SK-N-SH treated with all-trans-retinoic acid at 6 μM for 48 hours (cell line): Measurements from ENCODE around the gene NBEA.

Experiments used
- ATAC-seq: fragments of 200-7000 bp; cut with Tn5 transposase; 3 replicates; pipeline ENCODE4 v1.9.1; 2020; ENCODE audit warnings: mild to moderate bottlenecking, moderate library complexity
- ARNTL ChIP-seq: fragments of 450-650 bp; formaldehyde crosslinking; IDR thresholded peaks from 2 replicates; pipeline ENCODE4 v1.5.0; 2020; ENCODE audit warnings: low read depth, mild to moderate bottlenecking, moderate library complexity, borderline replicate concordance
- BACH2 ChIP-seq: fragments of 250-450 bp; sonication (Bioruptor Pico); IDR thresholded peaks from 2 replicates; pipeline ENCODE4 v1.9.0; 2021; ENCODE audit warnings: mild to moderate bottlenecking, borderline replicate concordance
- CSDC2 ChIP-seq: fragments of 250-450 bp; sonication (Bioruptor Pico); IDR thresholded peaks from 2 replicates; pipeline ENCODE4 v1.5.0; 2020; ENCODE audit warnings: mild to moderate bottlenecking, moderate library complexity
- CSRNP3 ChIP-seq: fragments of 250-450 bp; sonication (Bioruptor Pico); IDR thresholded peaks from 2 replicates; pipeline ENCODE4 v1.5.1; 2021; ENCODE audit warnings: mild to moderate bottlenecking, moderate library complexity
- ESRRG ChIP-seq: fragments of 250-450 bp; sonication (Bioruptor Pico); IDR thresholded peaks from 2 replicates; pipeline ENCODE4 v1.6.1; 2021; ENCODE audit warnings: mild to moderate bottlenecking
- GLIS3 ChIP-seq: fragments of 250-450 bp; sonication (Bioruptor Pico); IDR thresholded peaks from 2 replicates; pipeline ENCODE4 v1.5.0; 2020; ENCODE audit warnings: mild to moderate bottlenecking, moderate library complexity
- ISL1 ChIP-seq: fragments of 250-450 bp; sonication (Bioruptor Pico); IDR thresholded peaks from 2 replicates; pipeline ENCODE4 v2.1.2; 2022; ENCODE audit warnings: mild to moderate bottlenecking, moderate library complexity
- OSR1 ChIP-seq: fragments of 250-450 bp; sonication (Bioruptor Pico); IDR thresholded peaks from 2 replicates; pipeline ENCODE4 v1.8.0; 2022; ENCODE audit warnings: moderate library complexity, mild to moderate bottlenecking, inconsistent platforms
- PATZ1 ChIP-seq: fragments of 250-450 bp; sonication (Bioruptor Pico); IDR thresholded peaks from 2 replicates; pipeline ENCODE4 v1.8.0; 2020; ENCODE audit warnings: mild to moderate bottlenecking, moderate library complexity, borderline replicate concordance
- POU6F1 ChIP-seq: fragments of 250-450 bp; sonication (Bioruptor Pico); IDR thresholded peaks from 2 replicates; pipeline ENCODE4 v1.8.0; 2021; ENCODE audit warnings: low read depth, mild to moderate bottlenecking, moderate library complexity, borderline replicate concordance
- PPARA ChIP-seq: fragments of 250-450 bp; sonication (Bioruptor Pico); IDR thresholded peaks from 2 replicates; pipeline ENCODE4 v1.5.0; 2020; ENCODE audit warnings: mild to moderate bottlenecking, borderline replicate concordance
- RARB ChIP-seq: fragments of 250-450 bp; sonication (Bioruptor Pico); IDR thresholded peaks from 2 replicates; pipeline ENCODE4 v1.8.0; 2021; ENCODE audit warnings: mild to moderate bottlenecking, moderate library complexity
- SNAI2 ChIP-seq: fragments of 250-450 bp; sonication (Bioruptor Pico); IDR thresholded peaks from 2 replicates; pipeline ENCODE4 v1.5.0; 2020; ENCODE audit warnings: mild to moderate bottlenecking, moderate library complexity
- TCF4 ChIP-seq: fragments of 250-450 bp; sonication (Bioruptor Pico); IDR thresholded peaks from 2 replicates; pipeline ENCODE4 v1.8.0; 2021; ENCODE audit warnings: mild to moderate bottlenecking, moderate library complexity, borderline replicate concordance
- TOX ChIP-seq: fragments of 250-450 bp; sonication (Bioruptor Pico); IDR thresholded peaks from 2 replicates; pipeline ENCODE4 v1.8.0; 2021; ENCODE audit warnings: mild to moderate bottlenecking, moderate library complexity, borderline replicate concordance
- TSHZ2 ChIP-seq: fragments of 250-450 bp; sonication (Bioruptor Pico); IDR thresholded peaks from 2 replicates; pipeline ENCODE4 v1.5.0; 2020; ENCODE audit warnings: mild to moderate bottlenecking, moderate library complexity
- ZC3H10 ChIP-seq: fragments of 250-450 bp; sonication (Bioruptor Pico); IDR thresholded peaks from 2 replicates; pipeline ENCODE4 v1.5.1; 2021; ENCODE audit warnings: mild to moderate bottlenecking, moderate library complexity
- ZNF565 ChIP-seq: fragments of 450-650 bp; formaldehyde crosslinking; conservative IDR thresholded peaks from 2 replicates; pipeline ENCODE4 v1.5.0; 2020; ENCODE audit warnings: low read depth, mild to moderate bottlenecking, moderate library complexity
- ZNF70 ChIP-seq: fragments of 450-650 bp; formaldehyde crosslinking; IDR thresholded peaks from 2 replicates; pipeline ENCODE4 v1.5.0; 2020; ENCODE audit warnings: mild to moderate bottlenecking, moderate library complexity
- ZNF8 ChIP-seq: fragments of 450-650 bp; formaldehyde crosslinking; IDR thresholded peaks from 2 replicates; pipeline ENCODE4 v1.5.0; 2020; ENCODE audit warnings: mild to moderate bottlenecking, moderate library complexity

The NBEA gene

GRCh38 chr13:35552172-35552844 lies 610.2 kb downstream of the NBEA start:
- TF ChIP-seq POU6F1 (CRISPR knock-in tag): no peak
- TF ChIP-seq ISL1 (CRISPR knock-in tag): peak; percentile 97
- peak; percentile 98 for TF ChIP-seq ZC3H10
- TF ChIP-seq PPARA: no peak
- 0 out of 2 replicates have a peak, but pooled peaks have one; percentile 15 for TF ChIP-seq ZNF8 (CRISPR knock-in tag)
- TF ChIP-seq TSHZ2: no peak
- TF ChIP-seq ARNTL: no peak
- TF ChIP-seq OSR1 (CRISPR knock-in tag): no peak
- peak; percentile 92 for TF ChIP-seq PATZ1 (CRISPR knock-in tag)
- no peak for TF ChIP-seq TCF4
- peak; percentile 91 for TF ChIP-seq TOX (CRISPR knock-in tag)
- no peak for TF ChIP-seq BACH2 (CRISPR knock-in tag)
- TF ChIP-seq RARB (CRISPR knock-in tag): peak; percentile 81; the same call in 1 of the 2 replicates
- TF ChIP-seq, all 23 proteins: peak for 6
- ATAC-seq: peak; percentile 37

- TF ChIP-seq ZC3H10 (peak; percentile 35), POU6F1 (CRISPR knock-in tag) (0 out of 2 replicates have a peak, but pooled peaks have one; percentile 68), GLIS3 (CRISPR knock-in tag) (no peak), ISL1 (CRISPR knock-in tag) (peak; percentile 77), RARB (CRISPR knock-in tag) (0 out of 2 replicates have a peak, but pooled peaks have one; percentile 30), ESRRG (CRISPR knock-in tag) (no peak), TOX (CRISPR knock-in tag) (peak; percentile 68)
- ATAC-seq: peak; percentile 67
Observed at GRCh38 chr13:35554972-35555623, 613.0 kb downstream of the NBEA start.

GRCh38 chr13:35557475-35557874 lies 615.4 kb downstream of the NBEA start:
- ATAC-seq: no peak
- TF ChIP-seq CSDC2: no peak
- no peak for TF ChIP-seq GLIS3 (CRISPR knock-in tag)
- no peak for TF ChIP-seq ZNF8 (CRISPR knock-in tag)
- TF ChIP-seq TCF4: no peak
- no peak for TF ChIP-seq RARB (CRISPR knock-in tag)
- TF ChIP-seq ISL1 (CRISPR knock-in tag): no peak
- TF ChIP-seq ARNTL: no peak
- no peak for TF ChIP-seq ZNF70 (CRISPR knock-in tag)
- TF ChIP-seq BACH2 (CRISPR knock-in tag): no peak
- TF ChIP-seq SNAI2 (CRISPR knock-in tag): no peak
- TF ChIP-seq ZC3H10: no peak
- TF ChIP-seq CSRNP3 (CRISPR knock-in tag): no peak
- TF ChIP-seq TSHZ2: no peak
- no peak for TF ChIP-seq ESRRG (CRISPR knock-in tag)
- no peak for TF ChIP-seq ZNF565
